Left ventricle myocardium inferior (tissue), 1 donor: ENCODE measurements around the gene TMEM270. TPM values are rescaled to one million over a fixed set of nuclear protein-coding genes. Genes with fewer than 3 reads are reported as not detected.

Source experiments
- DNase-seq: peaks from one replicate; pipeline ENCODE4 v3.0.0-alpha.2; 2020
- H3K27ac ChIP-seq: fragments of 200-600 bp; replicated peaks from 2 replicates; pipeline ENCODE4 v1.8.0; 2021
- H3K27me3 ChIP-seq: fragments of 200-600 bp; 2 replicates; pipeline ENCODE4 v1.8.0; 2021; ENCODE audit warnings: low read depth
- H3K36me3 ChIP-seq: fragments of 200-600 bp; 2 replicates; pipeline ENCODE4 v1.8.0; 2021
- H3K4me1 ChIP-seq: fragments of 200-600 bp; 2 replicates; pipeline ENCODE4 v1.8.0; 2021
- H3K4me3 ChIP-seq: fragments of 200-600 bp; 2 replicates; pipeline ENCODE4 v1.8.0; 2021; ENCODE audit warnings: mild to moderate bottlenecking, moderate library complexity
- H3K9me3 ChIP-seq: fragments of 200-600 bp; replicated peaks from 2 replicates; pipeline ENCODE4 v1.8.0; 2021
- intact Hi-C: fragments of 100-400 bp; cut with micrococcal nuclease; formaldehyde crosslinking; loops from one replicate; pipeline ENCODE4 v1.11.0; 2022
- total RNA-seq: library from RNA; stranded (reverse); fragmentation: NEBNext Ultra II Directional; extraction: Animal tissue kit (Norgen Biotek cat#: 25700); gene quantifications from one replicate; pipeline ENCODE4 v1.2.1, GENCODE V29; 2021
- TF ChIP-seq, protein P1 (sequence below): fragments of 200-600 bp; IDR thresholded peaks from 2 replicates; pipeline ENCODE4 v1.8.0; 2021; ENCODE audit warnings: antibody characterized with exemption, mild to moderate bottlenecking, borderline replicate concordance
- donor health status: DM: no; HTN: yes; CAD: no; lungs with severe emphysema.

TMEM270 gene
- total RNA-seq, 1 donor from 2014 or later, result not detected

GRCh38 chr7:73865738-73866445, 4.9 kb downstream of the TMEM270 start:
- H3K4me3 ChIP-seq, result no peak overlapping the region
- intact Hi-C loops, result loop anchor here (10.0 kb wide), 1 partner anchor 159 kb away; the partner anchor contains the start of gene ELN
- no peak overlapping the region for H3K27ac ChIP-seq
- no peaks in the 10 kb centered on the region for H3K9me3 ChIP-seq
- peaks cover 18% of the 10 kb centered on the region for H3K4me1 ChIP-seq
- H3K27me3 ChIP-seq, result no peaks in the 10 kb centered on the region
- H3K36me3 ChIP-seq, result no peaks in the 10 kb centered on the region
- TF ChIP-seq, protein P1, sequence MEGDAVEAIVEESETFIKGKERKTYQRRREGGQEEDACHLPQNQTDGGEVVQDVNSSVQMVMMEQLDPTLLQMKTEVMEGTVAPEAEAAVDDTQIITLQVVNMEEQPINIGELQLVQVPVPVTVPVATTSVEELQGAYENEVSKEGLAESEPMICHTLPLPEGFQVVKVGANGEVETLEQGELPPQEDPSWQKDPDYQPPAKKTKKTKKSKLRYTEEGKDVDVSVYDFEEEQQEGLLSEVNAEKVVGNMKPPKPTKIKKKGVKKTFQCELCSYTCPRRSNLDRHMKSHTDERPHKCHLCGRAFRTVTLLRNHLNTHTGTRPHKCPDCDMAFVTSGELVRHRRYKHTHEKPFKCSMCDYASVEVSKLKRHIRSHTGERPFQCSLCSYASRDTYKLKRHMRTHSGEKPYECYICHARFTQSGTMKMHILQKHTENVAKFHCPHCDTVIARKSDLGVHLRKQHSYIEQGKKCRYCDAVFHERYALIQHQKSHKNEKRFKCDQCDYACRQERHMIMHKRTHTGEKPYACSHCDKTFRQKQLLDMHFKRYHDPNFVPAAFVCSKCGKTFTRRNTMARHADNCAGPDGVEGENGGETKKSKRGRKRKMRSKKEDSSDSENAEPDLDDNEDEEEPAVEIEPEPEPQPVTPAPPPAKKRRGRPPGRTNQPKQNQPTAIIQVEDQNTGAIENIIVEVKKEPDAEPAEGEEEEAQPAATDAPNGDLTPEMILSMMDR, result peak; percentile 78
- no peak for DNase-seq

DNA sequence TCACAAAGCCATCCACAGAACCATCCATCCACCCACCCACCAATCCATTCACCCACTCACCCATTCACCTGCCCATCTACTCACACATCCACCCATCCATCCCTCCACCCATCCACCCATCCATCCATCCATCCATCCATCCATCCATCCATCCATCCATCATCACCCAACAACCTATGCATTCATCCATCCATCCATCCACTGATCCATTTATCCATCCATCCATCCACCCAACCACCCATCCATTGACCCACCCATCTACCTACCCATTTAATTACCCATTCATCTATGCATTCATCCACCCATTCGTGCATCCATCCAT, 5.4 kb downstream of the TMEM270 start:
- H3K4me3 ChIP-seq, result no peak overlapping the region
- H3K36me3 ChIP-seq, result no peaks in the 10 kb centered on the region
- no peak overlapping the region for H3K27ac ChIP-seq
- TF ChIP-seq, protein P1, result no peak
- H3K27me3 ChIP-seq, result no peaks in the 10 kb centered on the region
- no peaks in the 10 kb centered on the region for H3K9me3 ChIP-seq
- DNase-seq, result no peak
- intact Hi-C loops, result loop anchor here (10.0 kb wide), 1 partner anchor 158 kb away; the partner anchor contains the start of gene ELN
- peaks cover 21% of the 10 kb centered on the region for H3K4me1 ChIP-seq

DNA sequence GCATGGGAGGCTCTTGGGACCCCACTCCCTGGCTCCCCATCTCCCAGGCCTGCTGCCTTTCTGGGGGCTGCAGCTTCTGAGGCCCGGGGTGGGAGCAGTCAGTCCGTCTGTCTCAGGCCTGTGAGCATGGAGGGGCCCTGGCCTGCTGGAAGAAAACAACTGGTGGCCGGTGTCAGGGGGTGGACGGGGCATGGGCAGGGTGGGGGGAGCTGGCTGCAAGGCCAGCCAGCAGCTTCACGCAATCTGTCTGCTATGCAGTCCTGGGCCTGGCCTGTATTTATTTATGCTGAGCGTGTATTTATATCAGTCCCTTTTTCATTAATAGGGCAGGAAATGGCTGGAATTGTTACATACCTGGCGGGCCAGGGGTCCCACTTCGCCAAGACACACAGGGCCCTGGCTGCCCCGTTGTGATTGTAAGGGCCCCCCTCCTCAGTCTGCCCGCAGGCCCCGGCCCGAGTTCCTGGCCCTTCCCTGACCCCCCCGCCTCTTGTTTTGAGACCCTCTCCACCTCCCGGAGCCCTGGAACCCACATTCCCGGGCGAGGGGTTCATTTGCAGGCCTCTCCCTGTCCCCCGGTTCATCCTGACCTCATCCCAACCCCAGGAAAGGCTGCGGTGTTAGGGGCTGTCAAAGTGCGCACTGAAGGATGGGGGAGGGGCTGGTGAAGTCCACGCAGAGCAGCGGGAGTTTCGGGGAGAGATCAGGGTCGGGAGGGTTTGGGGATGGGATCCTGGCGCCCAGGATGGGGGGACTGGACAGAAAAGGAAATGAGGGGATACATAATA, 8.2 kb downstream of the TMEM270 start:
- H3K4me3 ChIP-seq, result no peak overlapping the region
- no peaks in the 10 kb centered on the region for H3K27me3 ChIP-seq
- DNase-seq, result no peak
- TF ChIP-seq, protein P1, result no peak
- peaks cover 33% of the 10 kb centered on the region for H3K4me1 ChIP-seq
- H3K36me3 ChIP-seq, result no peaks in the 10 kb centered on the region
- intact Hi-C loops, result loop anchor here (10.0 kb wide), 1 partner anchor 156 kb away; the partner anchor contains the start of gene ELN
- H3K27ac ChIP-seq, result peak overlapping the region; percentile 30
- H3K9me3 ChIP-seq, result no peaks in the 10 kb centered on the region

DNA sequence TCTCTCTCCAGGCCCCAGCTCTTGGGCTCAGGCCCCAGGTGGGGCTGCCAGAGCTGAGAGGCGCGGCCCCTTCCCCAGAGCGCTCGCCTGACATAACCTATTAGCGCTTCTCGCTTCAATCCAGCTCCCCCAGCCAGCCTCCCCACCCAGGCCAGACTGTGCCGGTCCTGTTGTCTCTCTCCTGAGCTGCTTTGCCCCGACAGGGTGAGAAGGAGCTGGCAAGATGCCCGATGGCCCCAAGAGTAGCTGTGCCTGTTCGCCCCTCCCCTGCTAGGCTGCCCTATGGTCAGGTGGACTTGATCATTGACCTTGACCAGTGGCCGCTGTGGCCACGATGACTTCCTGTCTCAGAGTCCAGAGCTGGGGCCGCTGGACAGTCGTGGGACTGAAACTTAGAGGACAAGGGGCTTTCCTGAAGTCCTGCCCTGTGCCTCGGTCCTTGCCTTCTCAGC, 9.1 kb downstream of the TMEM270 start:
- TF ChIP-seq, protein P1, result no peak
- Histone ChIP-seq H3K4me3 (no peak overlapping the region), H3K27ac (peak overlapping the region; percentile 30), H3K4me1 (peaks cover 33% of the 10 kb centered on the region), H3K36me3 (no peaks in the 10 kb centered on the region), H3K27me3 (no peaks in the 10 kb centered on the region), H3K9me3 (no peaks in the 10 kb centered on the region)
- intact Hi-C loops, result no loop called here
- no peak for DNase-seq

GRCh38 chr7:73871163-73872011, 10.4 kb downstream of the TMEM270 start:
- Histone ChIP-seq H3K9me3 (no peaks in the 10 kb centered on the region), H3K4me1 (peaks cover 33% of the 10 kb centered on the region), H3K27me3 (peaks cover under 1% of the 10 kb centered on the region), H3K4me3 (no peak overlapping the region), H3K36me3 (no peaks in the 10 kb centered on the region), H3K27ac (no peak overlapping the region)
- peak; percentile 41 for DNase-seq
- intact Hi-C loops, result no loop called here
- TF ChIP-seq, protein P1, result no peak
